A549 (cell line): Measurements from ENCODE around the gene CEP89. TPM values are rescaled to one million over a fixed set of nuclear protein-coding genes. Genes with fewer than 3 reads are reported as not detected.
A peak's percentile ranks its signal among the peaks of the same experiment; 100 is the strongest.
"Not testable (repeated sequence)": the region's sequence is repeated elsewhere in the genome, so short reads cannot be mapped to it uniquely, and the experiment has no call there.

Experiments
- ATAC-seq, 2 experiments: fragments of 200-7000 bp in 1 of 2; fragments of >200 bp in 1 of 2; cut with Nextera tagmentation in 1 of 2; cut with Tn5 transposase in 1 of 2; 3 replicates each; pipeline versions ENCODE4 v1.8.0 to v1.9.1; 2018 to 2020; ENCODE audit warnings: mild to moderate bottlenecking in 1 of 2, moderate library complexity in 1 of 2
- CTCF ChIA-PET: fragments of 300-600 bp; sonication (Branson Sonifier 250); formaldehyde crosslinking; extraction: SDS; loops from one replicate; lab custom pipeline; 2021; ENCODE audit warnings: antibody characterized with exemption, inconsistent platforms; lab: Yijun Ruan, JAX
- POLR2A ChIA-PET: fragments of 350-600 bp; formaldehyde crosslinking; extraction: SDS; loops from one replicate; lab custom pipeline; 2021; ENCODE audit warnings: antibody characterized with exemption, inconsistent platforms; lab: Yijun Ruan, JAX
- DNase-seq, 2 experiments: peaks; one replicate each; pipeline versions ENCODE4 v3.0.0 to v3.0.0-alpha.2; 2011 to 2016; ENCODE audit warnings: low read depth in 1 of 2, low spot score in 1 of 2
- FAIRE-seq: peaks from 2 replicates; lab custom pipeline; 2011; peaks lifted over from hg19 to GRCh38; lab: Jason Lieb, UNC
- H3K27ac ChIP-seq, 2 experiments: fragments of >200 bp; sonication (Bioruptor Twin); formaldehyde crosslinking; 3 replicates each; pipeline ENCODE4 v1.5.1; 2016 to 2017
- H3K4me1 ChIP-seq: fragments of >200 bp; sonication (Bioruptor Twin); formaldehyde crosslinking; 3 replicates; pipeline ENCODE4 v1.6.1; 2016
- H3K4me2 ChIP-seq: fragments of >200 bp; sonication (Bioruptor Twin); formaldehyde crosslinking; 3 replicates; pipeline ENCODE4 v1.6.1; 2016
- H3K4me3 ChIP-seq: fragments of >200 bp; sonication (Bioruptor Twin); formaldehyde crosslinking; 3 replicates; pipeline ENCODE4 v1.5.1; 2016
- H3K9me3 ChIP-seq: fragments of >200 bp; sonication (Bioruptor Twin); formaldehyde crosslinking; 3 replicates; pipeline ENCODE4 v1.6.1; 2016
- ATOH8 ChIP-seq: fragments of 250-450 bp; sonication (Bioruptor Pico); IDR thresholded peaks from 2 replicates; pipeline ENCODE4 v1.5.0; 2020; ENCODE audit warnings: low read depth, mild to moderate bottlenecking, moderate library complexity
- CBX2 ChIP-seq: fragments of 200-600 bp; sonication (generic); IDR thresholded peaks from 2 replicates; pipeline ENCODE4 v1.6.1; 2016; ENCODE audit warnings: low read depth, mild to moderate bottlenecking, borderline replicate concordance
- E2F6 ChIP-seq: IDR thresholded peaks from 2 replicates; pipeline ENCODE4 v1.6.1; 2012; ENCODE audit warnings: low read depth, borderline replicate concordance
- EP300 ChIP-seq, 2 experiments: fragments of >200 bp; sonication (Bioruptor Twin); formaldehyde crosslinking; IDR thresholded peaks; 2 replicates in 1 of 2; 3 replicates in 1 of 2; pipeline ENCODE4 v1.6.1; 2016 to 2017
- ESRRA ChIP-seq: fragments of 150-350 bp; IDR thresholded peaks from 2 replicates; pipeline ENCODE4 v1.6.1; 2014; ENCODE audit warnings: mild to moderate bottlenecking, low read length, borderline replicate concordance
- FOSL2 ChIP-seq, 2 experiments: fragments of 450-650 bp in 1 of 2; fragments of >200 bp in 1 of 2; sonication (Bioruptor Twin) in 1 of 2; formaldehyde crosslinking; IDR thresholded peaks; 2 replicates each; pipeline versions ENCODE4 v1.5.0 to v1.6.1; 2016 to 2020; ENCODE audit warnings: mild to moderate bottlenecking in 1 of 2, moderate library complexity in 1 of 2
- HEYL ChIP-seq: fragments of 250-450 bp; sonication (Bioruptor Pico); IDR thresholded peaks from 2 replicates; pipeline ENCODE4 v1.8.0; 2021; ENCODE audit warnings: mild to moderate bottlenecking, moderate library complexity
- HMGXB4 ChIP-seq: fragments of 250-450 bp; sonication (Bioruptor Pico); IDR thresholded peaks from 2 replicates; pipeline ENCODE4 v1.5.0; 2021; ENCODE audit warnings: mild to moderate bottlenecking, moderate library complexity, borderline replicate concordance
- HOXA7 ChIP-seq: fragments of 250-450 bp; sonication (Bioruptor Pico); IDR thresholded peaks from 2 replicates; pipeline ENCODE4 v1.5.0; 2020; ENCODE audit warnings: mild to moderate bottlenecking, moderate library complexity
- JUN ChIP-seq, 2 experiments: fragments of >200 bp; sonication (Bioruptor Twin); formaldehyde crosslinking; IDR thresholded peaks; 2 replicates in 1 of 2; 3 replicates in 1 of 2; pipeline ENCODE4 v1.6.1; 2016 to 2017
- KDM5A ChIP-seq: fragments of 200-600 bp; sonication (generic); IDR thresholded peaks from 2 replicates; pipeline ENCODE4 v1.6.1; 2016; ENCODE audit warnings: antibody characterized with exemption, mild to moderate bottlenecking
- MAX ChIP-seq: IDR thresholded peaks from 2 replicates; pipeline ENCODE4 v1.6.1; 2012
- MAZ ChIP-seq: fragments of 150-350 bp; IDR thresholded peaks from 2 replicates; pipeline ENCODE4 v1.6.1; 2014; ENCODE audit warnings: antibody characterized with exemption, low read depth, low read length, borderline replicate concordance
- PBX3 ChIP-seq: IDR thresholded peaks from 2 replicates; pipeline ENCODE4 v1.6.1; 2012
- RARB ChIP-seq: fragments of 250-450 bp; sonication (Bioruptor Pico); IDR thresholded peaks from 2 replicates; pipeline ENCODE4 v1.8.0; 2021; ENCODE audit warnings: mild to moderate bottlenecking, moderate library complexity
- RCOR1 ChIP-seq: fragments of 150-350 bp; IDR thresholded peaks from 2 replicates; pipeline ENCODE4 v1.6.1; 2014; ENCODE audit warnings: antibody characterized with exemption, low read length, low read depth
- RFX5 ChIP-seq: fragments of 450-650 bp; IDR thresholded peaks from 2 replicates; pipeline ENCODE4 v1.7.1; 2014; ENCODE audit warnings: antibody characterized with exemption, mild to moderate bottlenecking, moderate library complexity
- SREBF2 ChIP-seq: fragments of 450-650 bp; IDR thresholded peaks from 2 replicates; pipeline ENCODE4 v1.6.1; 2014; ENCODE audit warnings: mild to moderate bottlenecking, moderate library complexity
- ZC3H11A ChIP-seq: fragments of 450-650 bp; IDR thresholded peaks from 2 replicates; pipeline ENCODE4 v1.6.1; 2014; ENCODE audit warnings: antibody characterized with exemption, mild to moderate bottlenecking
- ZNF302 ChIP-seq: fragments of 250-450 bp; sonication (Bioruptor Pico); IDR thresholded peaks from 2 replicates; pipeline ENCODE4 v1.9.0; 2021; ENCODE audit warnings: inconsistent platforms, mild to moderate bottlenecking, moderate library complexity
- WGBS: methylation state at CpG from one replicate; pipeline ENCODE4 v1.1.6; 2017; ENCODE audit errors: missing lambda C conversion rate; 5-methylcytosine and 5-hydroxymethylcytosine counted together
- polyA plus RNA-seq, 4 experiments: library from polyadenylated mRNA; depleted of rRNA in 3 of 4; stranded (reverse); fragments of >200 nt; fragmentation: RNase III in 1 of 4; extraction: RNeasy Plus Mini Kit Qiagen cat#74134 plus additional on column Dnase treatment in 1 of 4; gene quantifications; 2 replicates in 3 of 4; 3 replicates in 1 of 4; pipeline ENCODE4 v1.2.3, GENCODE V29; 2011 to 2017

CEP89 gene
- polyA plus RNA-seq, 2 of the 4 experiments (the other 2 are of a cell fraction), result 31.5 to 41.3 TPM

GRCh38 chr19:32945260-32945659, 26.5 kb downstream of the CEP89 start:
- H3K4me3 ChIP-seq, result no peak overlapping the region

GRCh38 chr19:32941273-32941672, 30.5 kb downstream of the CEP89 start:
- H3K9me3 ChIP-seq, H3K4me3 ChIP-seq, DNase-seq, FAIRE-seq, POLR2A ChIA-PET, ATAC-seq, H3K27ac ChIP-seq, H3K4me2 ChIP-seq, H3K4me1 ChIP-seq: not testable (repeated sequence)
- 81% methylated on average over 5 of the region's 5 CpGs for WGBS
- CTCF ChIA-PET, result interaction anchor here (0.6 to 2.0 kb wide), 9 partner anchors 11 to 280 kb away, joined by 3 to 8 read pairs (median 4); no protein-coding TSS in a partner anchor

More at GRCh38 chr19:32945260-32945659, 26.5 kb downstream of the CEP89 start:
- no peaks in the 10 kb centered on the region for H3K4me1 ChIP-seq
- CTCF ChIA-PET, result interaction anchor here (0.7 to 1.9 kb wide), 10 partner anchors 10 to 239 kb away, joined by 3 to 8 read pairs (median 4); partner anchors contain the start of gene CEP89
- ATAC-seq, result peak; percentile 48 to 53; a peak in 4 of 6 replicates
- no peak for FAIRE-seq
- TF ChIP-seq RFX5 (no peak), KDM5A (no peak), FOSL2 (IDR thresholded peaks at IDR 0.05) (no peak), FOSL2 (CRISPR knock-in tag; IDR thresholded peaks at IDR 0.05) (no peak), E2F6 (no peak), ESRRA (no peak)
- TF ChIP-seq, all 56 proteins: peak for 0
- POLR2A ChIA-PET, result interaction anchor here (0.5 to 0.6 kb wide), 2 partner anchors 26 to 176 kb away, joined by 3 to 5 read pairs; no protein-coding TSS in a partner anchor
- WGBS, result 80% methylated on average over 3 of the region's 3 CpGs
- no peak overlapping the region for H3K4me2 ChIP-seq
- DNase-seq, result no peak
- H3K27ac ChIP-seq, result no peak overlapping the region
- no peaks in the 10 kb centered on the region for H3K9me3 ChIP-seq

GRCh38 chr19:32936065-32936464, 35.7 kb downstream of the CEP89 start:
- Histone ChIP-seq H3K4me3 (no peak overlapping the region), H3K9me3 (no peaks in the 10 kb centered on the region), H3K27ac (no peak overlapping the region), H3K4me1 (no peaks in the 10 kb centered on the region), H3K4me2 (no peak overlapping the region)
- TF ChIP-seq RARB (CRISPR knock-in tag), result no peak
- no peak for TF ChIP-seq MAZ
- no peak for TF ChIP-seq PBX3
- no peak for TF ChIP-seq ZC3H11A
- no peak for TF ChIP-seq HMGXB4
- no peak for TF ChIP-seq ZNF302 (CRISPR knock-in tag)
- no peak for TF ChIP-seq EP300 (IDR thresholded peaks at IDR 0.05)
- TF ChIP-seq ESRRA, result no peak
- no peak for TF ChIP-seq RCOR1
- TF ChIP-seq CBX2, result no peak
- TF ChIP-seq KDM5A, result no peak
- no peak for TF ChIP-seq SREBF2
- FAIRE-seq, result no peak
- POLR2A ChIA-PET, result no interaction called here
- no peak for DNase-seq
- CTCF ChIA-PET, result interaction anchor here (1.5 to 2.1 kb wide), 3 partner anchors 11 to 40 kb away, joined by 6 to 9 read pairs (median 6); no protein-coding TSS in a partner anchor
- ATAC-seq, result peak; percentile 25 to 51; a peak in 3 of 6 replicates
- WGBS, result 91% methylated on average over 8 of the region's 8 CpGs

GRCh38 chr19:32935629-32936028, 36.1 kb downstream of the CEP89 start:
- ATAC-seq (peak; percentile 42 to 45; a peak in 4 of 6 replicates), FAIRE-seq (no peak), DNase-seq (no peak)
- H3K4me3 ChIP-seq, result no peak overlapping the region
- no peaks in the 10 kb centered on the region for H3K4me1 ChIP-seq
- ChIA-PET POLR2A (no interaction called here), CTCF (interaction anchor here (1.2 to 2.1 kb wide), 4 partner anchors 10 to 40 kb away, joined by 4 to 9 read pairs (median 6); no protein-coding TSS in a partner anchor)
- no peaks in the 10 kb centered on the region for H3K9me3 ChIP-seq
- WGBS, result 94% methylated on average over 9 of the region's 9 CpGs
- TF ChIP-seq MAX (no peak), HOXA7 (CRISPR knock-in tag) (no peak), HEYL (no peak), RFX5 (no peak), JUN (IDR thresholded peaks at IDR 0.05) (no peak), SREBF2 (no peak), ATOH8 (CRISPR knock-in tag) (no peak), MAZ (no peak)
- H3K4me2 ChIP-seq, result no peak overlapping the region
- H3K27ac ChIP-seq, result no peak overlapping the region
